ENCODE results near the gene ANKRD39.

The ANKRD39 gene

DNA sequence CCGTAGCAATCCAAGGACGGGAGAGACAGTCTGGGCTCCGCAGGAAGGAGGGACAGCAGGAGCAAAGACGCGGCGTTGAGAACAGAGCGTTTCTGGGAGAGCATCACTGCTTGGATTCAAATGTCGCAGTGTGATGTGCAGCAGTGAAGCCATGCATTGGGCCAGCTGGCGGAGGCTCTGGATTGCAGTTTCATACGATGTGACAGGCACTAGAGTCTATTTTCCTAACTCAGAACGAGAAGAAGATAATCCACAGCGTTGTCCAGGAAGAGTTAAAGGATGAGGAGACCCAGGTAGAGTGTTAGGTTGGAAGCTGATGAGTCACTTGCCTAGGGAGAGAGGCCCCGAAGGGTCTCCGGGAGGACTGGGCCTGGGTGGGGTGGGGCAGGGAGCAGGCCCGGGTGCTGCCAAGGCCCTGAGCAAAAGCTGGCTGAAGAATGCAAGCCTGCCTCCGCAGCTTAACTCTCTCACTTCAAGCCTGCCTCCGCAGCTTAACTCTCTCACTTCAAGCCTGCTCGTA lies 29.7 kb upstream of the ANKRD39 start:
- peak; percentile 86 for DNase-seq

DNA sequence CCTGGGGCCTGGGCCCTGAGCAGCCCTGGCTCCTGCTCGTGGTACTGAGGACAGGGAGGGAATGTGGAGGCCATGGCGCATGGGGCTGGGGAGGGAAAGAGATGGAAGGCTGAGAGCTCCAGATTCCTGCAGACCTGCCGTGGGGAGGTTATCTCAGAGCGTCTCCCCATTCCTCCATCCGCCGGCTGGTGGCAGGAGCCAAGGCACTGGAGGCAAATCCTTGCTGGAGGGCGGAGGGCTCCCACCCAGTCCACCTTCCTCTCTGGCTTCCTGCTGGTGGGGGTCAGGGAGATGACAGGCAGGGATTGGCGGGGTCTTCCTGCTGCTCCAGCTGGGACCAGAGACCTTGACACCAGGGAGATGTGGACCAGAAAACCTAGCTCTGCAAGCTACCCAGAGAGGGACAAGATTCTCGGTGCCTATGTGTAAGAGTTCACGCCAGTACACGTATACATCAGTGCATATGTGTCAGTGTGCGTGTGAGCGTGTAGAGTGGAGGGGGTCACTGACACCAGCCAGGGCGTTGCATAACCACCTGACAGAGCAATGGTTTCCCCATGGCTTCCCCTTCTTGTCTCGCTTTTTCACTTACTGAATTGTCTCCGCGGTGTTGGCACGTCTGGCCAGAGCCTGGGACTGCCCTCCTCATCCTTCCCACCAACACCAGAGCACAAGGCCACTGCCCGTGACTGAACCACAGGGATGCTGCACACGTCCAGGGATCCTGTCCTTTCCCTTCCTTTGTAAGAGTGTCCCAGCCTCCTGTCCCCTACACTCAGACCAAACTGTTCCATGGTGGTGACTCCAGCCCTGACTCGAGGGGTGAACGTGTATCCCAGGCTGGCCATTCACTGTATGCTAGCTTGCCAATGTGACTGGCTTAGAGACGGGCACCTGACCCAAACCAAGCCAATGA lies 27.9 kb upstream of the ANKRD39 start:
- no peak for DNase-seq

DNA sequence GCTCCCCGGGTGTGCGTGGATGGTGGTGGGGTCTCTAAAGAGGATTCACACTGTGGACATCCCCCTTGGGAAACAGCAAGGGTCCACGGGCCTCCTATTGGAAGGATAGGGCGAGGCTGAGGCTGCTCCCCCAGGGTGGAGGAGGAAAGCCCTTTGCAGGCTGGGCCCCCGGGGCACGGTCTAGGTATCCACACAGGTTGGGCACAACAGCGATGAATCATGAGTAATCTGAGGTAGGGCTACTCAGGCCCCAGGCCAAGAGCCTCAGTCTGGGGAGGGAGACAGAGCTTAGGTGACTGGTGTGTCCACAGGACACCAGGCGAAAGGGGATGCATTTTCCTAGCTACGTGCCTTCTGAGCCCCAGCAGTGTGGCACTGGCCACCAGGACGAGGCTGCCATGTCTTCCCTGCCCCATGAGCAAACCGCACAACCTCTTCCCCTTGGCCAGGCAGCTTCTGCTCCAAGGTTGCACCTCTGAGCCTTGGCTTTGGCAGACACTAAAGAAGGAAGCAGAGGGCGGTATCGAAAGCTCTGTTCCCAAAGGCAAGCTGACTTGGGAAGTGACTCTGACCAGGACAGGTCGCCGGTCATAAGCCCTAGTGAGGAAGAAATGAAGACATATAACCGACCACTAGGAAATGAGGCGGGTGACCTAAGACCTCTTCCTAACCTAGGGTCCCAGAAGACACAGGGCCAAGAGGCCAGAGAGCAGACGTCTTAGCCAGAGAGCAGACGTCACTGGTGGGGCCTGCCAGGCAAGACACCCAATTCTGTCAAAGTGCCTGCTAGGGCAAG lies 26.7 kb upstream of the ANKRD39 start:
- peak; percentile 83 for DNase-seq

- DNase-seq: no peak
Observed at GRCh38 chr2:96883306-96883705, 25.5 kb upstream of the ANKRD39 start.

GRCh38 chr2:96882906-96883305 lies 25.1 kb upstream of the ANKRD39 start:
- DNase-seq: no peak

- DNase-seq: peak; percentile 83
Observed at GRCh38 chr2:96882230-96882629, 24.4 kb upstream of the ANKRD39 start.

GRCh38 chr2:96881349-96882195 lies 23.8 kb upstream of the ANKRD39 start:
- DNase-seq: peak; percentile 88

DNA sequence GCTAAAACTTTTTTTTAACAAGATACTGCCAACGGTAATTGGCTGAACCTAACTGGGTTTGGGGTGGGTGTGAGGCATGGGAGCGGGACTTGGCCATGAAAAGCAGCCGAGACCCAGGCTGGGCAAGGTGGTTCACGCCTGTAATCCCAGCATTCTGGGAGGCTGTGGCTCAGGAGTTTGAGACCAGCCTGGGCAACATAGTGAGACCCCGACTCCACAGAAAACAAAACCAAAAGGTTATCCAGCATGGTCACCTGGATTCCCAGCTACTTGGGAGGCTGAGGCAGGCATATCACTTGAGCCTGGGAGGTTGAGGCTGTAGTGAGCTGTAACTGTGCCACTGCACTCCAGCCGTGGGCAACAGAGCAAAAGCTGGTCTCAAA lies 23.1 kb upstream of the ANKRD39 start:
- no peak for DNase-seq

GRCh38 chr2:96879545-96880040 lies 21.8 kb upstream of the ANKRD39 start:
- DNase-seq: no peak

DNA sequence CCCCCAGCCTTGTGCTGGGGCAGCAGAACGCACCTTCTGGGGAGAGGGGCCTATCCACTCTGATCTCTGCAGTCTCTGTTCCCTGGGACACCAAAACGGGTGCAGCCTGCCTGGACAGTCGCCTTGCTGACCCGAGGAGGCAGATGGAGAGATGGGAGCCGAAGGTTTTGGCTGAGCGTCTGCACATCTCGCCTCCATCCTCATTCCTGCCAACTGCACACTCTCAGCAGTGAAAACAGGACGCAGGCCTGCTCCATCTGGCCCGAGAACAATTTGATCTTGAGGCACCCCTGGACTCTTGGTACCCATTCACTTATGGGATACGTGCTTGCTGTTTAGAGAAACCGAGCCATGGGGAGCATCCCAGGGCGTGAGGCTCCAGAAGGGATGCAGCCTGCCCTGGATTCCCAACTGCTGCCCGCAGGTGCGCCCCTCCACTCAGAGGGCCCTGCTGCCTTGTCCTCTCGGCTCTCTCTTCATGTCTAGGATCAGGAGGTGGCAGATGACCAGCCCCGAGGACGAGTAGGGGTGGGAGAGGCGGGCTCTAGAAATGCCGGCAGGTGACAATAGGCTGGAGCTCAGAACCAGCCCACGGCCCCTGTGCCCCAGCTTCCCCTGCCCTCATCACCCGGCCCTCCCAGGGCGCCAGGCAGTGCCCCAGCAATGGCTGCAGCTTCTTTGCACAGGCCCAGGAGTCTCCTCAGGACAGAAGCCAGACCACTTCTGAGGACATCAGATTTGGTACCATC lies 21.2 kb upstream of the ANKRD39 start:
- DNase-seq: no peak

- no peak for DNase-seq
Observed at GRCh38 chr2:96878171-96878570, 20.4 kb upstream of the ANKRD39 start.

- no peak for DNase-seq
Observed at GRCh38 chr2:96877631-96878092, 19.8 kb upstream of the ANKRD39 start.

GRCh38 chr2:96877042-96877451 lies 19.2 kb upstream of the ANKRD39 start:
- DNase-seq: no peak

DNA sequence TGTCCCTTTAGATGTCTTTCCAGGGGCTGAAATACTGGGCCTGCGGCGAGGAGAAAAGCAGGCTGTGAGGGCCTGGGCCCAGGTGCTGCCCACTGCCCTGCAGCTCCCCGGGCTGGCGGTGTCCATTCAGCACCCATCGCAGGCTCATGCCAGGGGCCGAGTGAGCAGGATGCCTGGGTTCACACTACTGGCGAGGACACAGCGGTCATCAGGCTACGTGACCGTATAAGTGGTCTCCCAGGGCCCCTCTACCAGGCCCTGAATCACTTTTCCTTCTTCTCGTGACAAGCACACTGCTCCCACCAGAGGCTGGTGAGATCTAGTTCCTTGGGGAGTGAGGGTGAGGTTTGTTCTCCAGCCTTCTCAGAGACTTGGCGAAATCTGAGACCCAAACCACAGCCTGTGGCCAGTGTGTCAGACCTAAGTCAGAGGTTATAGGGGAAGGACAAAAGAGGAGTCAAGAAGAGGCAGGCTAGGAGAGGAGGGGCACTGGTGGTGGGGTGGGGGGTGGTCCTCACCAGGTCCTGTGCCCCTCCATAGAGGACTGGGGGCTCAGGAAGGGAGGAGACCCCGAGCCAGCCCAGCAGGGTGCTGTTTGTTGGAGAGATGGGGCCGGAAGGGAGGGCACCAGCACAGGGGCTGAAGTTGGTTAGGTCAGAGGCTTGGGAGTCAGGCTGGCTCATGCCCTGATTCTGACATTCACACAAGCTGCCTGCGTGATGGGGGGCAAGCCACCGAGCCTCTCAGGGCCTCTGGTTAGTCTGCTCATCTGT lies 18.6 kb upstream of the ANKRD39 start:
- DNase-seq: no peak

GRCh38 chr2:96875498-96876268 lies 17.9 kb upstream of the ANKRD39 start:
- DNase-seq: peak; percentile 75

GRCh38 chr2:96874198-96874831 lies 16.5 kb upstream of the ANKRD39 start:
- DNase-seq: peak; percentile 59

DNA sequence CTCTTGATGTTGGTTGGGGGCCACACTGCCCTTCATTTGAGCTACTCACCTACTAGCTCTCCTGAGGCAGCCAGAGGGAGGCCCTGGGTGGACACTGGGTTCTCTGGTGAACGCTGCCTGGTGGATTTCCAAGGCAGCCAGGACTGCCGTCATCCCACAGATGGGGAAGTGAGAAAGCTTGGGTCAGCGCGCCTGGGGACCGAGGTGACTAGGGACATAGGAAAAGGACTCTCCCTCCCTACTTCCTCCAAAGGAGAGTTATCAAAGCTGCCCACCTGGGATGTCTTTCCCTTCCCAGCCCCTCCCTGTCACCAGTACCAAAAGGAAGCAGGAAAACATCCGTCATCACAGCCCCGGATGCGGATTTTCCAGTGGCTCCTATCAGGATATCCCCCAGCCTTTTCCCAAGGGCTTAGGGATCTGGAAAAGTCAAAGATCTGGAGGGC lies 15.9 kb upstream of the ANKRD39 start:
- peak; percentile 65 for DNase-seq

DNA sequence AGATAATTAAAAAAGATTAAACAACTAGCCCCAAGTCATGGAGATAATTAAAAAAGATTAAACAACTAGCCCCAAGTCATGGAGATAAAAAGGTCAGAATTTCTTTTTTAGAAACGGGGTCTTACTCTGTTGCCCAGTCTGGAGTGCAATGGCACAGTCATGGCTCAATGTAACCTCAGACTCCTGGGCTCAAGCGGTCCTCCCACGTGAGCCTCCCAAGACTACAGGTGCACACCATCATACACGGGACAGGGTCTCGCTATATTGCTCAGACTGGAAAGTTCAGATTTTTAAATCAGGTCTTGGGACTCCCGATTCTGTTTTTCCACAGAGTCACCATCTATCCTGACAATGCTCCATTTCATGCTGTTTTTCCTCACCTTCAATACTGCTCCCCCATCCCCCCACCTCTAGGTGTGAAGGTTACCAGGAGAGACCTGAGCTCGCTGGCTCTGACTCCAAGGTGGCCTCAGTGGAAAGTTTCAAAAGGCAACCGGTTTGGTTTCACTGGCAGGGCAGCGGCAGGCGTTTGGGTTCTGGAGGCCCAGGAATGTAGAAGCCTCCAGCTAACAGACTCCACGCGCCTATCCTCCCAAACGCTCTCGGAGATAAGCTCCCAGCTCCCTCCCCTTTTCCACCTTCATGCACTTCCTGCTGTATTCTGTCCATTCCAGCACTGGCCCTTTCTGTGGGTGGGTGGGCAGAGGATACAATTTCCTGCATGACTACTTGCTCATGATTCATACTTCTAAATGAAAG lies 15.0 kb upstream of the ANKRD39 start:
- peak; percentile 88 for DNase-seq

Data from islet precursor cell (in vitro differentiated cells).